H1 (cell line): ENCODE results near the gene DNAL1. TPM values are rescaled to one million over a fixed set of nuclear protein-coding genes. Genes with fewer than 3 reads are reported as not detected.

Source experiments
- CTCF ChIA-PET: fragments of 300-600 bp; sonication (Branson Sonifier 250); formaldehyde crosslinking; loops from one replicate; lab custom pipeline; 2021; ENCODE audit not compliant: partially characterized antibody; lab: Charles Lee
- POLR2A ChIA-PET: fragments of 300-600 bp; sonication (Branson Sonifier 250); formaldehyde crosslinking; loops from one replicate; lab custom pipeline; 2021; ENCODE audit warnings: inconsistent platforms; ENCODE audit not compliant: partially characterized antibody; lab: Charles Lee
- DNase-seq, 2 experiments: peaks; one replicate each; pipeline versions ENCODE4 v3.0.0 to v3.0.0-alpha.2; 2010 to 2022; ENCODE audit warnings: low spot score in 2 of 2, low read depth in 1 of 2, mixed read lengths in 1 of 2
- FAIRE-seq: peaks from 2 replicates; lab custom pipeline; 2011; peaks lifted over from hg19 to GRCh38; lab: Jason Lieb, UNC
- H2AFZ ChIP-seq: 2 replicates; pipeline ENCODE4 v1.8.1; 2012; ENCODE audit warnings: low read length, inconsistent platforms
- H2AK5ac ChIP-seq: 2 replicates; pipeline ENCODE4 v1.6.1; 2013; ENCODE audit warnings: low read depth, low read length
- H2BK120ac ChIP-seq: replicated peaks from 2 replicates; pipeline ENCODE3; 2013; ENCODE audit warnings: low read depth, low read length, inconsistent platforms
- H2BK12ac ChIP-seq: 2 replicates; pipeline ENCODE4 v1.6.1; 2013; ENCODE audit warnings: low read depth, low read length
- H2BK15ac ChIP-seq: 2 replicates; pipeline ENCODE4 v1.6.1; 2013; ENCODE audit warnings: low read length
- H2BK20ac ChIP-seq: 2 replicates; pipeline ENCODE4 v1.6.1; 2013; ENCODE audit warnings: low read length
- H2BK5ac ChIP-seq: 2 replicates; pipeline ENCODE4 v1.6.1; 2013; ENCODE audit warnings: low read depth, low read length
- H3K14ac ChIP-seq: 2 replicates; pipeline ENCODE4 v1.6.1; 2013; ENCODE audit warnings: inconsistent platforms; ENCODE audit not compliant: insufficient read length
- H3K18ac ChIP-seq: 2 replicates; pipeline ENCODE4 v1.6.1; 2013; ENCODE audit warnings: low read length; ENCODE audit errors: extremely low read depth
- H3K23ac ChIP-seq: 2 replicates; pipeline ENCODE4 v1.6.1; 2013; ENCODE audit warnings: inconsistent platforms; ENCODE audit not compliant: insufficient read length
- H3K23me2 ChIP-seq: 2 replicates; pipeline ENCODE4 v1.6.1; 2013; ENCODE audit warnings: low read depth, low read length
- H3K27ac ChIP-seq: 2 replicates; pipeline ENCODE4 v1.6.1; 2011; ENCODE audit warnings: low read depth, low read length, inconsistent platforms
- H3K27me3 ChIP-seq, 4 experiments: replicated peaks in 1 of 4; 1 replicate in 1 of 4; 2 replicates in 3 of 4; pipeline versions ENCODE4 v1.6.1 to v1.8.1; 2011 to 2013; ENCODE audit warnings: low read length in 3 of 4, mild to moderate bottlenecking in 3 of 4, inconsistent platforms in 2 of 4, mixed read lengths in 2 of 4, moderate library complexity in 1 of 4; ENCODE audit not compliant: control insufficient read depth in 3 of 4, insufficient read depth in 3 of 4; ENCODE audit errors: extremely low read depth in 1 of 4
- H3K36me3 ChIP-seq, 4 experiments: 2 replicates each; pipeline versions ENCODE4 v1.6.1 to v1.8.1; 2011 to 2013; ENCODE audit warnings: mild to moderate bottlenecking in 4 of 4, low read length in 3 of 4, moderate library complexity in 2 of 4, control low read depth in 1 of 4, inconsistent platforms in 1 of 4; ENCODE audit not compliant: insufficient read depth in 4 of 4, control insufficient read depth in 2 of 4
- H3K4ac ChIP-seq: replicated peaks from 2 replicates; pipeline ENCODE3; 2013; ENCODE audit warnings: low read length, low read depth, mixed read lengths, inconsistent platforms; ENCODE audit not compliant: insufficient read length
- H3K4me1 ChIP-seq, 4 experiments: replicated peaks in 1 of 4; 1 replicate in 1 of 4; 2 replicates in 3 of 4; pipeline versions ENCODE4 v1.6.1 to v1.8.1; 2011 to 2013; ENCODE audit warnings: low read length in 3 of 4, inconsistent platforms in 2 of 4, mixed read lengths in 1 of 4; ENCODE audit not compliant: insufficient read depth in 4 of 4, control insufficient read depth in 3 of 4
- H3K4me2 ChIP-seq, 2 experiments: 2 replicates each; pipeline versions ENCODE4 v1.6.1 to v1.8.1; 2011 to 2013; ENCODE audit warnings: low read depth in 2 of 2, low read length in 2 of 2, control low read depth in 1 of 2, inconsistent platforms in 1 of 2, mild to moderate bottlenecking in 1 of 2; ENCODE audit not compliant: insufficient read depth in 1 of 2
- H3K4me3 ChIP-seq, 4 experiments: fragments of 200-600, 300-600 bp in 1 of 4; sonication (generic), shearing (Covaris generic), sonication (Bioruptor Twin) in 1 of 4; 2 replicates each; pipeline versions ENCODE4 v1.5.1 to v1.8.1; 2011 to 2016; ENCODE audit warnings: low read length in 4 of 4, low read depth in 3 of 4, control low read depth in 2 of 4, inconsistent platforms in 2 of 4, mild to moderate bottlenecking in 2 of 4, mixed read lengths in 1 of 4, moderate library complexity in 1 of 4; ENCODE audit not compliant: insufficient read depth in 2 of 4; ENCODE audit errors: extremely low read depth in 1 of 4
- H3K56ac ChIP-seq: replicated peaks from 2 replicates; pipeline ENCODE3; 2013; ENCODE audit warnings: low read depth, mild to moderate bottlenecking, mixed read lengths, low read length, inconsistent platforms; ENCODE audit not compliant: insufficient read length
- H3K79me1 ChIP-seq: 2 replicates; pipeline ENCODE4 v1.6.1; 2013; ENCODE audit warnings: low read depth, low read length, control low read depth
- H3K79me2 ChIP-seq, 2 experiments: 2 replicates each; pipeline versions ENCODE4 v1.6.1 to v1.8.1; 2012 to 2013; ENCODE audit warnings: low read length in 2 of 2, mild to moderate bottlenecking in 2 of 2, inconsistent platforms in 1 of 2; ENCODE audit not compliant: insufficient read depth in 2 of 2, control insufficient read depth in 1 of 2
- H3K9ac ChIP-seq, 4 experiments: replicated peaks in 1 of 4; 1 replicate in 1 of 4; 2 replicates in 3 of 4; pipeline versions ENCODE4 v1.6.1 to v1.8.1; 2011 to 2013; ENCODE audit warnings: low read depth in 3 of 4, low read length in 3 of 4, control low read depth in 2 of 4, mild to moderate bottlenecking in 2 of 4, moderate library complexity in 2 of 4, inconsistent platforms in 1 of 4; ENCODE audit errors: extremely low read depth in 1 of 4
- H3K9me3 ChIP-seq, 2 experiments: 2 replicates each; pipeline versions ENCODE4 v1.6.1 to v1.8.1; 2012 to 2013; ENCODE audit warnings: mild to moderate bottlenecking in 2 of 2, moderate library complexity in 2 of 2, control low read depth in 1 of 2, inconsistent platforms in 1 of 2, low read depth in 1 of 2, low read length in 1 of 2, mixed read lengths in 1 of 2; ENCODE audit not compliant: insufficient read depth in 2 of 2
- H4K20me1 ChIP-seq, 2 experiments: replicated peaks in 1 of 2; 2 replicates each; pipeline versions ENCODE3 to v1.8.1; 2011 to 2013; ENCODE audit warnings: inconsistent platforms in 2 of 2, low read length in 2 of 2, mild to moderate bottlenecking in 1 of 2; ENCODE audit not compliant: insufficient read depth in 2 of 2, control insufficient read depth in 1 of 2
- H4K5ac ChIP-seq: 2 replicates; pipeline ENCODE4 v1.6.1; 2013; ENCODE audit warnings: low read length, low read depth, mixed read lengths, inconsistent platforms; ENCODE audit not compliant: insufficient read length
- H4K8ac ChIP-seq: 2 replicates; pipeline ENCODE4 v1.8.0; 2013; ENCODE audit warnings: mild to moderate bottlenecking, moderate library complexity, low read length, inconsistent platforms; ENCODE audit not compliant: insufficient read depth; ENCODE audit errors: extremely low read depth
- H4K91ac ChIP-seq: replicated peaks from 2 replicates; pipeline ENCODE3; 2013; ENCODE audit warnings: low read length, mixed read lengths, inconsistent platforms; ENCODE audit not compliant: insufficient read length
- CHD7 ChIP-seq: fragments of 300-600 bp; sonication (generic); IDR thresholded peaks from 2 replicates; pipeline ENCODE4 v1.7.1; 2012; ENCODE audit warnings: low read length, moderate library complexity, mild to moderate bottlenecking, inconsistent platforms; ENCODE audit not compliant: insufficient replicate concordance
- WGBS, 2 experiments: shearing (Covaris generic) in 1 of 2; methylation state at CpG; one replicate each; pipeline versions ENCODE4 v1.1.6 to v1.1.7; 2013 to 2015; ENCODE audit warnings: low lambda C conversion rate in 2 of 2, mixed read lengths in 2 of 2, inconsistent platforms in 1 of 2, low coverage in 1 of 2, missing lambda C conversion rate in 1 of 2; ENCODE audit not compliant: insufficient replicate concordance in 2 of 2, insufficient coverage in 1 of 2, insufficient read length in 1 of 2; ENCODE audit errors: extremely low coverage in 1 of 2, missing lambda C conversion rate in 1 of 2; 5-methylcytosine and 5-hydroxymethylcytosine counted together
- polyA plus RNA-seq, 7 experiments: library from polyadenylated mRNA; depleted of rRNA in 3 of 7; stranded (reverse) in 5 of 7; unstranded in 2 of 7; fragments of >200 nt in 5 of 7; fragments of 200-250 nt in 2 of 7; gene quantifications; 1 replicate in 5 of 7; 2 replicates in 1 of 7; 4 replicates in 1 of 7; pipeline versions ENCODE4 v1.2.1 to v1.2.3, GENCODE V29; 2011 to 2013; ENCODE audit warnings: missing spikeins in 2 of 7, mixed read lengths in 2 of 7
- total RNA-seq: library from RNA; stranded (reverse); fragmentation: NEBNext Ultra II Directional; extraction: Animal tissue kit (Norgen Biotek cat#: 25700); gene quantifications from 2 replicates; pipeline ENCODE4 v1.2.1, GENCODE V29; 2021

DNAL1 gene
- total and polyA plus RNA-seq, 2 of the 8 experiments (the other 6 are each of a cell fraction or from before 2014, with no cell fraction given) = 2.8 to 16.8 TPM

DNA sequence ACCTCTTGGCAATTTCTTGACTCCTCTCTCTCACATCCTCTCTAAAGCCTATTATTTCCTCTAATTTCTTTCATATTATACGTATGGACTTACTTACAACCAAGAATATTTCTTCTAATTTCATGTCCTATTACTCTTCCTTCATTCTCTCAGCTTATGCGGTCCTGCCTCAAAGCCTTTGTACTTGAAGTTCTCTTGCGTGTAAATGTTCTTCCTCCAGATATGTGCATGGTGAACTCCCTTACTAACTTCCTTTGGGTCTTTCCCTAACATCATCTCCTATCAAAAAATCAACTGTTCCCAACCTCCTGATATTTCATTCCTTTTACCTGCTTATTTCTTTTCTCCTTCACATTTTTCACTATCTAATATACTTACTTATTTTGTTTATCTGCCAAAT is 23.1 kb downstream of the DNAL1 start:
- Histone ChIP-seq H3K79me1 (no peaks in the 10 kb centered on the region), H4K5ac (no peak overlapping the region), H2BK120ac (no peak overlapping the region), H3K4ac (no peak overlapping the region), H3K4me3 (no peak overlapping the region), H2AK5ac (no peak overlapping the region), H4K8ac (no peak overlapping the region), H3K14ac (no peak overlapping the region), H2BK12ac (no peak overlapping the region), H2AFZ (no peak overlapping the region), H2BK15ac (no peak overlapping the region), H3K79me2 (no peaks in the 10 kb centered on the region), H3K4me2 (no peak overlapping the region), H3K36me3 (no peaks in the 10 kb centered on the region; a peak in 2 of 8 replicates), H3K9me3 (no peaks in the 10 kb centered on the region), H3K4me1 (no peaks in the 10 kb centered on the region), H2BK20ac (no peak overlapping the region), H3K56ac (no peak overlapping the region), H3K23me2 (no peaks in the 10 kb centered on the region), H4K20me1 (no peaks in the 10 kb centered on the region), H3K27ac (no peak overlapping the region), H2BK5ac (no peak overlapping the region), H3K9ac (no peak overlapping the region), H3K23ac (no peak overlapping the region), H3K27me3 (no peaks in the 10 kb centered on the region), H3K18ac (no peak overlapping the region), H4K91ac (no peak overlapping the region)
- DNase-seq (no peak), FAIRE-seq (no peak)
- POLR2A ChIA-PET = no interaction called here
- WGBS, 2 experiments = 73 to 100% methylated on average over 1 to 3 of the region's 3 CpGs
- CTCF ChIA-PET = no interaction called here
- TF ChIP-seq CHD7 = no peak
